Eye (tissue), 1 donor: Measurements from ENCODE around the gene ACAP2.
A peak's percentile ranks its signal among the peaks of the same experiment; 100 is the strongest.

Source experiments
- DNase-seq: peaks from one replicate; pipeline ENCODE4 v3.0.0-alpha.2; 2015

The ACAP2 gene

GRCh38 chr3:195259154-195259474 lies 183.7 kb downstream of the ACAP2 start:
- peak; percentile 74 for DNase-seq

DNA sequence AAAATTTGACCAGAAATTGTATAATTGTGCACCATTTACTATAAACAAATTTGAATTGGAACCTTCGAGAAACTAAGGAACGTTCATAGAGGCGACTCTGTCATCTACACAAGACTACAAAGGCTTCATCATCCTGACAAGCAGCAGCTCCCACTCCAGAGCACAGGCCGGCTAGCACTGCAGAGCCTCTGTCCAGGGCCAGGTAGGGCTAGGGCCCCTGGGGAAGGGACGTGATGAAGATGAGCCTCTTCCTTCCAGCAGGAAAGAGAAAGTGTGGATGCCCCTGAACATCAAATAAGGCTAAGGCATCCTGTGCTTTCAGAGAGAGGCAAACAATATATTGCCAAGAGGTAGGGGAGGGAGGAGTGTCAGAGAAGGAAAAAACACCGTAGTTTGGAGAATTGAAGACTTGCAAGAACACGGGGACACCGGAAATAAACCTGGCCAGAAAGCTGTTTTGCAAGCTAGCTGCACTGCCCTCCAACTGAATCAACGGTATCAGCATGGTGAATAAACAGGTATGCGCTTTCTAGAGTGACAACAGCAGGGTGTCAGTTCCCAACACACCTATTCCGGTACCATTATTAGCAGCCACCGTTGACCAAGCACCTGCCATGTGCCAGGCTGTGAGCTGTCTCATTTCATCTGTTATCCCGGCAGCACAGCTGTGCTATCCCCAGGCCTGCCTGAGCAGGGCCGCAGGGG lies 184.2 kb downstream of the ACAP2 start:
- no peak for DNase-seq

DNA sequence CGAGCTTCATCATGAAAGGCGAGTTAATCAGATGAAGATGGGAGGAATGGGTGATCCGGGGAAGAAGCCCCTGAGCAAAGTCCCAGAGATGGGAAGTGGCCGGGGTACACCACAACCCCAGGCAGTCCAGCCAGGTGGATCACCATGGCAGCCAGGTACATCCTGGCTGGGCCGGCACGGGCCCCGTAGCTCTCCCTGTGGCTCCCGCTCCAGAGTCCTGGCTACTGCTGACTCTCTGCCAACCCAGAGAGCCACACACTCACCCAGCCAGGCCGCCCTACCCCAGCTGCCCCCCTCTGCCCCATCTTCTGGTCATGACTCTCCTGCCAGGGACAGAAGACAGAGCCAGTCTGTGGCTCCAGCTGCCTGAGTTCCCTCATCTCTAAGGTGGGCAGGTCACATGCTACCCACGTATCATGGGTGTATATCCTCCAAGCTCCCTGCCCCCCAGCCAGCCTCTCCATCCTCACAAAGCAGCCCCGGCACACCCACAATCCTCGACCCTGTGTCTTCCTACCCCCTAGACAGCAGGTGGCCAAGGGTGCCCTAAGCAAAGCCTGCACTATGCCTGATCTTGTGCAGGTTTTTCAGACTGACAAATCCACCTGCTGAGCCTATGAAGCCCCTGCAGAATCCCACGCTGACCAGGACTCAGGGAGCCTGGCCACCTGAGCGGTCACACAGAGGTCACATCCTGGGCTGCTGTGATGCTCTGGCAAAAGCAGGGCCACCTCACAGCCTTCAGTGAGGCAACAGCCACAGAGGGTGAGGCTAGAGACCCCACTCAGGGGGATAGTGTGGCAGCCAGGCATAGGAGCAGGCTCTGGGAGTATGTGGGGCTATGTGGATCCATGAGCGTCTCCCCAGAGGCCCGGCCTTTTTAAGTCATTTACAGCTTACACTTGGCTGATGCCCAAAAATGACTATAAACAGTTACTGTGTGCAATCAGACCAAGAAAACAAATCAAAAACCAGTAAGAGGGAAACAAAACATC lies 185.1 kb downstream of the ACAP2 start:
- DNase-seq: no peak

- no peak for DNase-seq
Observed at GRCh38 chr3:195256639-195257453, 186.0 kb downstream of the ACAP2 start.

GRCh38 chr3:195255571-195256501 lies 187.0 kb downstream of the ACAP2 start:
- DNase-seq: peak; percentile 13

DNA sequence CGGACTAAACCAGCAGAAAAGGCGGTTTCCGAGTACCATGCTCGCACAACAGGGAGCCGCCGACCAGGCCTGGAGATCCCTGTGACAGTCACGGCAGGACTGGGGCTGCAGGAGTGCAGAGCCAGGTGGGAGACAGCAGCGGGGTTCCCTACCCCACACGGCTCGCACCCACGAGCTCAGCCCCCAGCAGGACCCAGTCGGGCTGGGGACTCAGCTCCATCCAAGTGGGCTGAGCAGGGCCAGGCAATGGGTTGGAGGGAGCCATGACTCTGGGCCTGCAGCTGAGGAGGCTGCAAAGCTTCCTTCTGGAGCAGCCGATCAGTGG lies 187.7 kb downstream of the ACAP2 start:
- no peak for DNase-seq

DNA sequence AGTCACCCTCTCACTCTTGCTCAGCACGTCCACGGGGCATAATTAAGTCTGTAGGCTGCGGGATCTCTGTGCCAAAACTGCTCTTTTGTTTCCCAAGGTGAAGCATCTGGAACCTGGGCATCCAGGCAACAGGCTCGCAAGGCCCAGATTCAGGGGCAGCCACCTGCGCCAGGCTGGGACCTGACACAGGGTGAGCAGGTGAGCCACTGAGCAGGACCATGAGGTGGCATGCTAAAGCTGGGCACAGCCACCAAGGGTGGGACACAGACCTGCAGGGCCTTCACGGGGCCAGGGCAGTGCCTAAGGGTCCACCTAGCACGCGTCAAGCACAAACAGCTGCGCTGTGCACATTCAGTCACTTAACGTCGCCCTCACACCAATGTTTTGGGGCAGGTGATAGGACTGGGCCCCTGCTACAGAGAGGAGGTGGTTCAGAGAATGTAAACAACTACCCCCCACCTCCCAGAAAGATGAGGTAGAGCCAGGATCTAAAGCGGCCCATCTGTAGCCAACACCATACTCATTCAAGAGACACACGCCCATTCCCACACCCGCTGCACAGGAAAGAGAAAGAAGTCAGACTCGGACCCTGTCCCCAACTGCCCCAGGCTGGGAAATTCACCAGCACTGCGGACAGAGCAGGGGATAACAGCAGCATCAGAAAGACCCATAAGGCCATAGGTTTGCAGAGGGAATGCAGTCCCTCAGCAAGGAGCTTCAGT lies 188.2 kb downstream of the ACAP2 start:
- no peak for DNase-seq

DNA sequence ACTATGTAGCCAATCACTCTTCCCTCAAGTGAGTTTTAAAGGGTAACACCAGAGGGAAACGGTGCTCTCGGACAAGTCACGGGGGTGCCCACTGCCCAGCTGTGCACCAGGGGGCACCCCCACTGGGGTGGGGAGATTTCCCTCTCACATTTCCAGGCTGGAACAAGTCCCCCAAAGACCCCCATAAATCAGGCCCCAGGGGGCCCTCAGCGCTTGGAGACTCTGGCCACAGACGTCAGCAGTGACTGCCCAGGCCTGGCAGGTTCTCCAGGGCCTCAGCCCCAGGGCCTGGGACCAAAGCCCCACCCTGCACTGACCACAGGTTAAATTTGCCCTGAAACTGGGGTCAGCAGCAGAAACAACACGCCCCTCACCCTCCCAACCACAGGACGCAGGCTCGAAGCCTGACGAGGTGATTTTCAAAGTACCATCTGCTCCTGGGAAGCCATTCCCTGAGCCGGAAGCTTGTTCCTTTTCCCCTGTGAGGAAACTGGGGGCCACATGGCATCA lies 188.8 kb downstream of the ACAP2 start:
- no peak for DNase-seq

GRCh38 chr3:195251336-195252065 lies 191.3 kb downstream of the ACAP2 start:
- DNase-seq: no peak

- DNase-seq: peak; percentile 78
Observed at GRCh38 chr3:195250473-195251251, 192.2 kb downstream of the ACAP2 start.

GRCh38 chr3:195249858-195250464 lies 192.9 kb downstream of the ACAP2 start:
- DNase-seq: peak; percentile 20

DNA sequence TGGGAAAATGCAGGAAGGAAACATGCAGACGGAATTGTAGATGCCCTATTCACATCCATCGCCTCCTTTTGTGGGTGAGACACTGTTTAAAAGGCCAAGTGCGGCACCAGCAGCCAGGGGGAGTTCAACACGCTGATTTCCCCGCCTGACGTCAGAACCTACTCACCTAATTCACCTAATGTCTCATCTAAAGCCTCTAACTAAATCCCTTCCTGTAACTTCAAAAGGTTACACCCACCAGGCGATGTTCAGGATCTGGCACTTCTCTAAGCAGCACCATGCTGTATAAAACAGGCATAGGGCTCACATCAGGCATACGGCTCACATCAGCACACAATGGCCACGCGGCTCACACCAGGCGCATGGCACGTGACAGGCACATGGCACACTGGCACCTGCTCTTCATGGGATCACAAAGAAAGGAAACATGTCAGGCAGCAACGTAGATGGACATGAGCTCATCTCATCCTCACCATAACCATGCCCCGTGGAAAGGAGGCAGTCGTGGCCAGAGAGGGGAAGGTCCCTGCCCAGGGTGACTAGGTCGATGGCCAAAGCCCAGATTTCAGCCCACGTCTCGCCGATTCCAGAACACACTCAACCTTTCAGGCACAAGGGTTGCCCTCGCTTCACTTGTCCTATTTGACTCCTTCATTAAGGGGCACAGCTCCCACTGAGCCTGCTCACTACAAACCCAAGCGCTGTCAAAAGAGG lies 193.6 kb downstream of the ACAP2 start:
- DNase-seq: no peak

GRCh38 chr3:195248281-195248680 lies 194.5 kb downstream of the ACAP2 start:
- no peak for DNase-seq

DNA sequence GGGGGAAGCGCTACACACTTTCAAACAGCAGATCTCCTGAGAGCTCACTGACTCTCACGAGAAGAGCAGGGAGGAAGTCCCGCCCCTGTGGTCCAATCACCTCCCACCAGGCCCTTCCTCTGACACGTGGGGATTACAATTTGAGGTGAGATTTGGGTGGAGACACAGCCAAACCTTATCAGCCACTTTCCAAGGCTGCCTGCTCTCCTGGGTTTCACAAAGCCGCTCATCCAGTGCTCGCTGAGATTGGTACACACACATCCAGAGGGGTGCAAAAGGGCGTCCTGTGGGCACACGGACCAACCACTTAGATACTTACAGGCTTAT lies 195.0 kb downstream of the ACAP2 start:
- no peak for DNase-seq

GRCh38 chr3:195247086-195247862 lies 195.5 kb downstream of the ACAP2 start:
- no peak for DNase-seq

- no peak for DNase-seq
Observed at GRCh38 chr3:195246581-195246995, 196.2 kb downstream of the ACAP2 start.

DNA sequence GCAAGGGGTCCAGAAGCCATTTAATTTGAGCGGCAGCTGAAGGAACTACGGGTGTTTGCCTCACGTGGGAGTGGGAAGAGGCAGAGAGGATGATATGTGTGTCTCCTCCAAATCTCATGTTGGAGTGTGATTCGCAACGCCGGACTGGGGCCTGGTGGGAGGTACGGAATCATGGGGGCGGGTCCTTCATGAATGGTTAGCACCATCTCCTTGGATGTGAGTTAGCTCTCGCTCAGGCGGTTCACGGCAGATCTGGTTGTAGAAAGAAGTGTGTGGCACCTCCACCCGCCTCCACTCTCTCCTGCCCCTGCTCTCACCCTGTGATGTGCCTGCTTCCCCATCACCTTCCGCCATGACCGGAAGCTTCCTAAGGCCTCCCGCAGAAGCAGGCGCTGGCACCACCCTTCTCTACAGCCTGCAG lies 197.3 kb downstream of the ACAP2 start:
- DNase-seq: no peak
